Measurements from ENCODE around the gene CDKAL1.

Gene CDKAL1

GRCh38 chr6:20652299-20653084, 118.2 kb downstream of the CDKAL1 start:
- no peaks in the 10 kb centered on the region for H3K27me3 ChIP-seq (ENCODE audit: low read depth, low read length)
- peaks cover 2% of the 10 kb centered on the region; the same call in 1 of the 2 replicates for H3K4me1 ChIP-seq (ENCODE audit: low read length)
- H3K4me3 ChIP-seq (ENCODE audit: low read length) = no peak overlapping the region
- H2AFZ ChIP-seq (ENCODE audit: low read depth, low read length) = no peak overlapping the region
- H3K9ac ChIP-seq (ENCODE audit: low read length) = no peak overlapping the region
- H3K27ac ChIP-seq (ENCODE audit: low read length) = no peak overlapping the region
- TF ChIP-seq CTCF (IDR thresholded peaks at IDR 0.05; ENCODE audit: low read depth, low read length) (no peak), EZH2phosphoT487 (IDR thresholded peaks at IDR 0.05; ENCODE audit: low read depth) (no peak)
- H3K36me3 ChIP-seq (replicated peaks; ENCODE audit: low read depth, low read length) = no peaks in the 10 kb centered on the region
- H4K20me1 ChIP-seq (ENCODE audit: insufficient read depth, low read length) = no peaks in the 10 kb centered on the region
- no peak overlapping the region for H3K4me2 ChIP-seq (ENCODE audit: low read length)
- H3K79me2 ChIP-seq (ENCODE audit: low read length) = no peaks in the 10 kb centered on the region
- H3K9me3 ChIP-seq (ENCODE audit: insufficient read depth, low read length) = no peaks in the 10 kb centered on the region

GRCh38 chr6:20653085-20653479, 118.8 kb downstream of the CDKAL1 start:
- H3K27me3 ChIP-seq (ENCODE audit: low read depth, low read length) = no peaks in the 10 kb centered on the region
- no peak overlapping the region for H3K9ac ChIP-seq (ENCODE audit: low read length)
- no peaks in the 10 kb centered on the region for H3K79me2 ChIP-seq (ENCODE audit: low read length)
- H3K4me3 ChIP-seq (ENCODE audit: low read length) = no peak overlapping the region
- H2AFZ ChIP-seq (ENCODE audit: low read depth, low read length) = no peak overlapping the region
- no peak overlapping the region for H3K4me2 ChIP-seq (ENCODE audit: low read length)
- no peak overlapping the region for H3K27ac ChIP-seq (ENCODE audit: low read length)
- no peaks in the 10 kb centered on the region for H3K9me3 ChIP-seq (ENCODE audit: insufficient read depth, low read length)
- H3K36me3 ChIP-seq (replicated peaks; ENCODE audit: low read depth, low read length) = no peaks in the 10 kb centered on the region
- peaks cover 2% of the 10 kb centered on the region for H3K4me1 ChIP-seq (ENCODE audit: low read length)
- no peaks in the 10 kb centered on the region for H4K20me1 ChIP-seq (ENCODE audit: insufficient read depth, low read length)
- TF ChIP-seq CTCF (IDR thresholded peaks at IDR 0.05; ENCODE audit: low read depth, low read length) = no peak

GRCh38 chr6:20655317-20655716, 121.1 kb downstream of the CDKAL1 start:
- peaks cover 13% of the 10 kb centered on the region for H3K4me1 ChIP-seq (ENCODE audit: low read length)
- H4K20me1 ChIP-seq (ENCODE audit: insufficient read depth, low read length) = no peaks in the 10 kb centered on the region
- no peaks in the 10 kb centered on the region for H3K27me3 ChIP-seq (ENCODE audit: low read depth, low read length)
- H3K4me3 ChIP-seq (ENCODE audit: low read length) = no peak overlapping the region
- H3K4me2 ChIP-seq (ENCODE audit: low read length) = no peak overlapping the region
- H2AFZ ChIP-seq (ENCODE audit: low read depth, low read length) = no peak overlapping the region
- TF ChIP-seq CTCF (IDR thresholded peaks at IDR 0.05; ENCODE audit: low read depth, low read length) (no peak), EZH2phosphoT487 (IDR thresholded peaks at IDR 0.05; ENCODE audit: low read depth) (no peak)
- no peaks in the 10 kb centered on the region for H3K36me3 ChIP-seq (replicated peaks; ENCODE audit: low read depth, low read length)
- no peaks in the 10 kb centered on the region for H3K79me2 ChIP-seq (ENCODE audit: low read length)
- H3K27ac ChIP-seq (ENCODE audit: low read length) = no peak overlapping the region
- no peaks in the 10 kb centered on the region for H3K9me3 ChIP-seq (ENCODE audit: insufficient read depth, low read length)
- no peak overlapping the region for H3K9ac ChIP-seq (ENCODE audit: low read length)

- TF ChIP-seq CTCF (IDR thresholded peaks at IDR 0.05; ENCODE audit: low read depth, low read length) (no peak), EZH2phosphoT487 (IDR thresholded peaks at IDR 0.05; ENCODE audit: low read depth) (no peak)
- H3K4me3 ChIP-seq (ENCODE audit: low read length) = no peak overlapping the region
- H3K27ac ChIP-seq (ENCODE audit: low read length) = no peak overlapping the region
- no peaks in the 10 kb centered on the region for H3K9me3 ChIP-seq (ENCODE audit: insufficient read depth, low read length)
- no peaks in the 10 kb centered on the region for H3K36me3 ChIP-seq (replicated peaks; ENCODE audit: low read depth, low read length)
- H4K20me1 ChIP-seq (ENCODE audit: insufficient read depth, low read length) = no peaks in the 10 kb centered on the region
- no peak overlapping the region for H3K4me2 ChIP-seq (ENCODE audit: low read length)
- H3K9ac ChIP-seq (ENCODE audit: low read length) = no peak overlapping the region
- no peaks in the 10 kb centered on the region for H3K79me2 ChIP-seq (ENCODE audit: low read length)
- peaks cover 13% of the 10 kb centered on the region for H3K4me1 ChIP-seq (ENCODE audit: low read length)
- no peak overlapping the region for H2AFZ ChIP-seq (ENCODE audit: low read depth, low read length)
- H3K27me3 ChIP-seq (ENCODE audit: low read depth, low read length) = no peaks in the 10 kb centered on the region
Observed at GRCh38 chr6:20657274-20657800, 123.1 kb downstream of the CDKAL1 start.
